K562 (cell line): Measurements from ENCODE around the gene FOXD2. TPM values are rescaled to one million over a fixed set of nuclear protein-coding genes. Genes with fewer than 3 reads are reported as not detected.
A peak's percentile ranks its signal among the peaks of the same experiment; 100 is the strongest.

Experiments
- ATAC-seq: fragments of 200-7000 bp; cut with Tn5 transposase; 3 replicates; pipeline ENCODE4 v1.9.1; 2020; ENCODE audit warnings: moderate library complexity
- Bru-seq: library from RNA; stranded (reverse); fragments of 400-500 nt; gene quantifications from one replicate; lab custom pipeline; 2021; lab: Mats Ljungman, UMichigan
- BruChase-seq, 2 experiments: library from RNA; stranded (reverse); fragments of 400-500 nt; gene quantifications; one replicate each; lab custom pipeline; 2021; lab: Mats Ljungman, UMichigan
- BruUV-seq: library from RNA; stranded (reverse); fragments of 400-500 nt; replicated peaks from 2 replicates; lab custom pipeline; 2021; lab: Mats Ljungman, UMichigan
- CTCF ChIA-PET: fragments of 300-600 bp; formaldehyde crosslinking; extraction: SDS; loops from one replicate; lab custom pipeline; 2021; ENCODE audit warnings: low intra/inter-chr PET ratio; lab: Yijun Ruan, JAX
- POLR2A ChIA-PET: fragments of 300-600, 350-650 bp; sonication (Branson Sonifier 250); formaldehyde crosslinking; extraction: SDS; loops from one replicate; lab custom pipeline; 2021; ENCODE audit warnings: antibody characterized with exemption, inconsistent platforms; lab: Yijun Ruan, JAX
- DNase-seq, 4 experiments: peaks; one replicate each; pipeline versions ENCODE4 v3.0.0 to v3.0.0-alpha.2; 2011 to 2018; ENCODE audit warnings: low spot score in 3 of 4, mixed read lengths in 3 of 4; ENCODE audit errors: extremely low read depth in 1 of 4
- FAIRE-seq: peaks from 2 replicates; lab custom pipeline; 2011; peaks lifted over from hg19 to GRCh38; lab: Jason Lieb, UNC
- H2AFZ ChIP-seq: 2 replicates; pipeline ENCODE4 v1.6.0; 2011; ENCODE audit warnings: low read depth, low read length, control low read depth, inconsistent platforms
- H3K27ac ChIP-seq: fragments of 200-600 bp; 3 replicates; pipeline ENCODE4 v1.8.0; 2011; ENCODE audit warnings: low read depth, mild to moderate bottlenecking, control low read depth, inconsistent platforms, low read length, moderate library complexity, mixed read lengths; ENCODE audit errors: extremely low read depth
- H3K27me3 ChIP-seq, 2 experiments: fragments of 300-600 bp in 1 of 2; 2 replicates in 1 of 2; 3 replicates in 1 of 2; pipeline versions ENCODE4 v1.6.0 to v1.8.0; 2011; ENCODE audit warnings: inconsistent platforms in 2 of 2, low read length in 2 of 2, mild to moderate bottlenecking in 1 of 2, mixed read lengths in 1 of 2, moderate library complexity in 1 of 2; ENCODE audit not compliant: control insufficient read depth in 2 of 2, insufficient read depth in 2 of 2
- H3K36me3 ChIP-seq: fragments of 300-600 bp; 3 replicates; pipeline ENCODE4 v1.8.0; 2011; ENCODE audit warnings: mild to moderate bottlenecking, low read length, inconsistent platforms; ENCODE audit not compliant: control insufficient read depth, insufficient read depth
- H3K4me1 ChIP-seq, 2 experiments: fragments of 200-600 bp in 1 of 2; replicated peaks in 1 of 2; 2 replicates in 1 of 2; 3 replicates in 1 of 2; pipeline versions ENCODE4 v1.5.1 to v1.8.0; 2011; ENCODE audit warnings: inconsistent platforms in 2 of 2, low read length in 2 of 2, mild to moderate bottlenecking in 1 of 2, mixed read lengths in 1 of 2, moderate library complexity in 1 of 2; ENCODE audit not compliant: control insufficient read depth in 2 of 2, insufficient read depth in 2 of 2
- H3K4me2 ChIP-seq: 2 replicates; pipeline ENCODE4 v1.6.1; 2011; ENCODE audit warnings: low read length, control low read depth, inconsistent platforms, mixed read lengths; ENCODE audit not compliant: insufficient read depth
- H3K4me3 ChIP-seq: fragments of 200-600 bp; sonication (generic), shearing (Covaris generic); 2 replicates; pipeline ENCODE4 v1.5.1; 2016; ENCODE audit warnings: control low read depth, inconsistent platforms
- H3K79me2 ChIP-seq: fragments of 200-600 bp; 3 replicates; pipeline ENCODE4 v1.8.0; 2011; ENCODE audit warnings: low read length, inconsistent platforms; ENCODE audit not compliant: control insufficient read depth, insufficient read depth
- H3K9ac ChIP-seq, 2 experiments: 2 replicates each; pipeline versions ENCODE4 v1.6.0 to v1.6.1; 2011; ENCODE audit warnings: low read depth in 2 of 2, low read length in 2 of 2, control low read depth in 1 of 2, inconsistent platforms in 1 of 2, mild to moderate bottlenecking in 1 of 2, mixed read lengths in 1 of 2; ENCODE audit not compliant: insufficient read depth in 1 of 2
- H3K9me1 ChIP-seq: one replicate; pipeline ENCODE4 v1.6.0; 2011; ENCODE audit warnings: inconsistent platforms, mild to moderate bottlenecking, low read length, moderate library complexity; ENCODE audit not compliant: control insufficient read depth, insufficient read depth
- H3K9me3 ChIP-seq: replicated peaks from 2 replicates; pipeline ENCODE4 v1.5.1; 2011; ENCODE audit warnings: low read depth, low read length, inconsistent platforms; ENCODE audit not compliant: control insufficient read depth, insufficient read depth
- H4K20me1 ChIP-seq: replicated peaks from 2 replicates; pipeline ENCODE4 v1.6.1; 2011; ENCODE audit warnings: low read length, inconsistent platforms, mixed read lengths; ENCODE audit not compliant: control insufficient read depth, insufficient read depth
- CEBPB ChIP-seq: fragments of 450-650 bp; IDR thresholded peaks from 2 replicates; pipeline ENCODE4 v1.6.1; 2016; ENCODE audit warnings: missing genetic modification characterization, missing compliant biosample characterization
- FOXA1 ChIP-seq: fragments of 450-650 bp; IDR thresholded peaks from 2 replicates; pipeline ENCODE4 v1.6.1; 2016; ENCODE audit warnings: mild to moderate bottlenecking, borderline replicate concordance
- HNRNPUL1 ChIP-seq: fragments of 200-400 bp; formaldehyde crosslinking; IDR thresholded peaks from 2 replicates; pipeline ENCODE4 v1.6.1; 2017; ENCODE audit warnings: low read length
- MED1 ChIP-seq: sonication (generic); formaldehyde crosslinking; IDR thresholded peaks from 2 replicates; pipeline ENCODE4 v1.8.1; 2023; ENCODE audit warnings: missing genetic modification reagents, borderline replicate concordance
- NFE2L1 ChIP-seq: fragments of 450-650 bp; IDR thresholded peaks from 2 replicates; pipeline ENCODE4 v1.6.1; 2016; ENCODE audit warnings: missing genetic modification characterization, low read depth, mild to moderate bottlenecking, missing compliant biosample characterization, moderate library complexity, borderline replicate concordance
- SAP30 ChIP-seq: fragments of 200-600 bp; sonication (generic); IDR thresholded peaks from 2 replicates; pipeline ENCODE4 v1.6.1; 2012; ENCODE audit warnings: borderline replicate concordance, low read depth, mild to moderate bottlenecking, moderate library complexity, low read length, control low read depth, inconsistent platforms; ENCODE audit not compliant: insufficient read depth, poor library complexity, severe bottlenecking
- SIX5 ChIP-seq, 2 experiments: IDR thresholded peaks; 2 replicates each; pipeline ENCODE4 v1.6.1; 2011; ENCODE audit warnings: low read length in 2 of 2, borderline replicate concordance in 1 of 2, low read depth in 1 of 2, mild to moderate bottlenecking in 1 of 2, moderate library complexity in 1 of 2; ENCODE audit not compliant: insufficient read depth in 1 of 2
- TGIF2 ChIP-seq: sonication (generic); formaldehyde crosslinking; IDR thresholded peaks from 2 replicates; pipeline ENCODE4 v1.8.1; 2022; ENCODE audit warnings: mild to moderate bottlenecking, missing genetic modification reagents, moderate library complexity
- ZBTB8A ChIP-seq: fragments of 450-650 bp; IDR thresholded peaks from 2 replicates; pipeline ENCODE4 v1.6.1; 2018; ENCODE audit warnings: mild to moderate bottlenecking, moderate library complexity; ENCODE audit not compliant: partially characterized antibody
- ZNF780A ChIP-seq: fragments of 250-450 bp; sonication (Bioruptor Pico); IDR thresholded peaks from 2 replicates; pipeline ENCODE4 v1.5.0; 2021; ENCODE audit warnings: mild to moderate bottlenecking
- WGBS: fragments of 100-300 bp; shearing (Covaris generic); methylation state at CpG from one replicate; pipeline ENCODE4 v1.1.6; 2016; ENCODE audit warnings: low coverage, mixed read lengths; ENCODE audit not compliant: insufficient coverage; ENCODE audit errors: missing lambda C conversion rate; 5-methylcytosine and 5-hydroxymethylcytosine counted together
- in situ Hi-C: fragments of 300-500 bp; cut with MboI; formaldehyde crosslinking; loops from 4 replicates; pipeline ENCODE4 v1.15.0; 2018; ENCODE audit warnings: inconsistent platforms, mixed read lengths
- intact Hi-C: fragments of 100-400 bp; cut with micrococcal nuclease; formaldehyde crosslinking; loops from 2 replicates; pipeline ENCODE4 v1.14.2; 2022
- long read RNA-seq, 3 experiments: library from polyadenylated mRNA in 2 of 3; library from RNA in 1 of 3; unstranded in 2 of 3; stranded (forward) in 1 of 3; transcript quantifications; one replicate each; pipeline ENCODE4 v2.0.0, GENCODE V29; 2019 to 2022
- polyA minus RNA-seq, 3 experiments: library from RNA; depleted of rRNA, polyadenylated mRNA; stranded (reverse); fragments of >200 nt; gene quantifications; 2 replicates each; pipeline ENCODE4 v1.2.3, GENCODE V29; 2011
- polyA plus RNA-seq, 8 experiments: library from polyadenylated mRNA; depleted of rRNA in 4 of 8; stranded (reverse) in 5 of 8; unstranded in 3 of 8; fragments of >200 nt; fragmentation: Nextera tagmentation in 2 of 8; fragmentation: Illumina TruSeq in 1 of 8; extraction: Ambion mirVana in 2 of 8; extraction: Trizol in 1 of 8; gene quantifications; 2 replicates each; pipeline versions ENCODE4 v1.2.1 to v1.2.3, GENCODE V29; 2011 to 2014; ENCODE audit warnings: inconsistent platforms in 1 of 8, missing spikeins in 1 of 8
- total RNA-seq, 7 experiments: library from RNA; depleted of rRNA in 6 of 7; stranded (reverse); fragments of >200 nt in 6 of 7; fragmentation: Illumina TruSeq in 2 of 7; extraction: Trizol in 2 of 7; gene quantifications; 2 replicates each; pipeline versions ENCODE4 v1.2.1 to v1.2.3, GENCODE V29; 2011 to 2021; ENCODE audit warnings: low replicate concordance in 1 of 7
- TF ChIP-seq, protein P1 (sequence below), 2 experiments: fragments of 200-800 bp in 1 of 2; sonication (Bioruptor generic) in 1 of 2; sonication (generic) in 1 of 2; formaldehyde crosslinking in 1 of 2; IDR thresholded peaks in 1 of 2; conservative IDR thresholded peaks in 1 of 2; 2 replicates each; pipeline versions ENCODE4 v1.5.0 to v1.6.1; 2016 to 2020; ENCODE audit warnings: missing compliant biosample characterization in 1 of 2, missing genetic modification characterization in 1 of 2, missing genetic modification reagents in 1 of 2

Gene FOXD2
- 0.46 and 0.93 TPM in 2 replicates for total RNA-seq (2011; cell fraction: chromatin; rRNA removed; ENCODE audit: low replicate concordance)
- 1.2 TPM in 2 replicates for total RNA-seq (2011; cell fraction: nucleolus; rRNA removed)
- total RNA-seq (2011; cell fraction: nucleoplasm; rRNA removed): 0.66 and 0.84 TPM in 2 replicates
- 1.2 TPM in 2 replicates for total RNA-seq (2014; rRNA removed)
- 0.22 and 0.26 TPM in 2 replicates for total RNA-seq (2014; rRNA removed; fragmentation: Illumina TruSeq; extraction: Trizol)
- 0.26 and 0.33 TPM in 2 replicates for total RNA-seq (2015; rRNA removed; fragmentation: Illumina TruSeq; extraction: Trizol)
- total RNA-seq (2021): 0.86 and 1.2 TPM in 2 replicates
- polyA plus RNA-seq (2011; rRNA removed): 0.15 and 0.27 TPM in 2 replicates
- 0.19 and 0.52 TPM in 2 replicates for polyA plus RNA-seq (2011; cell fraction: cytosol; rRNA removed)
- 0.79 and 1.2 TPM in 2 replicates for polyA plus RNA-seq (2011; cell fraction: nucleus; rRNA removed)
- polyA plus RNA-seq (2012): 1.7 and 2.8 TPM in 2 replicates
- 0.19 and 0.22 TPM in 2 replicates for polyA plus RNA-seq (2014; fragmentation: Illumina TruSeq; extraction: Trizol)
- under 1 TPM; 0.06 to 0.07 TPM for polyA plus RNA-seq (2014; fragmentation: Nextera tagmentation; extraction: Ambion mirVana)
- polyA plus RNA-seq (2014; rRNA removed): 0.46 and 0.53 TPM in 2 replicates
- polyA minus RNA-seq (2011; rRNA and poly(A)+ RNA removed): 0.12 and 0.14 TPM in 2 replicates
- polyA minus RNA-seq (2011; cell fraction: cytosol; rRNA and poly(A)+ RNA removed): 0.29 and 0.64 TPM in 2 replicates
- polyA minus RNA-seq (2011; cell fraction: nucleus; rRNA and poly(A)+ RNA removed): 0.67 and 1.00 TPM in 2 replicates
- percentile 41 among the genes with signal in this experiment for Bru-seq, nascent RNA
- BruChase-seq, experiment 1, labeled RNA remaining after a 2-hour chase: percentile 35 among the genes with signal in this experiment
- percentile 33 among the genes with signal in this experiment for BruChase-seq, experiment 2, labeled RNA remaining after a 6-hour chase
- long read RNA-seq, experiment 1, full-length matches to known transcripts: 17 of 17 reads
- long read RNA-seq, experiment 1, partial matches to known transcripts: 0 of 17 reads
- long read RNA-seq, experiment 1, other reads (novel, unspliced or antisense): 0 of 17 reads
- long read RNA-seq, experiment 2: 0 reads
- long read RNA-seq, experiment 3, partial matches to known transcripts: 0 of 1 reads
- long read RNA-seq, experiment 3, other reads (novel, unspliced or antisense): 1 of 1 reads

DNA sequence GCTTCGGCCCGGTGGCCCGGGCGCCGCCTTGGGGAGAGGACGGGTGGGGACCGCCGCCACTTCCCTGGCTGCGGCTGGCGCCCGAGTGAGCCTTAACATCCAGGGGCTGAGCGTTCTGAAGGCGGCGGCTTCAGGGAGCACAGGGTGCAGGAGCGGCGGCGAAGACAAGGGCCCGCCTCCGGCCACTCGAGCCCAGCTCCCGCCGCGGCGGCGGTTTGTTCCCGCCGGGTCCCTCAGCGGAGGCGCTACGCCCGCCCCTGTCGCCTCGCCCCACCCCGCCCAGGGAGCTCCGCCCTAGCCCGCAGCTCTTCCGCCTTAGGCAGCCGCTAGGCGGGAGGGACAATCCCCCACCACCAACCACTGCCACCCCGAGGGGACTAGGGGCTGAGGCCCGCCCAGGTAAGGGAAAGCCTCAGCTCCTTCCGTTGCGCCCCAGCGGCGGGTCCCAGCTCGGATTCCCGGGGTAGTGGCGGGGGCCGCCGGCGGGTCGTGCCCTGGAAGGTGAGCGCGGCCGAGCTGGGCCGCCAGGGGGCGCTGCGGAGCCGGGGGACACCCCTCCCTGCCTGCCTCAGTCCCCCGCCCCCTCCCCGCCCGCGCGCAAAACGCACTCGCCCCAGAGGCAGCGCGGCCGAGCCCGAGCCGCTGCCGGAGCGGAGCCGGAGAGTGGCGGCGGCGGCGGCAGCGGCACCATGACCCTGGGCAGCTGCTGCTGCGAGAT lies at the start of gene FOXD2:
Gene FOXD2 (plus strand): TSS at position 598 of the 718 bp plus-strand sequence. CDS start 92 bp downstream, at position 690.
- POLR2A ChIA-PET: interaction anchor here (0.6 to 1.7 kb wide), 6 partner anchors 26 to 316 kb away, joined by 3 to 5 read pairs (median 3); partner anchors contain the start of gene PDZK1IP1
- intact Hi-C loops: loop anchor here (2.0 to 10.0 kb wide), 6 partner anchors 49 to 290 kb away; partner anchors contain the start of gene CMPK1
- no peak for TF ChIP-seq FOXA1
- peak; percentile 79 for TF ChIP-seq SAP30
- TF ChIP-seq TGIF2 (CRISPR knock-in tag): 0 out of 2 replicates have a peak, but pooled peaks have one; percentile 48
- TF ChIP-seq HNRNPUL1: no peak
- no peak for TF ChIP-seq ZBTB8A
- no peak for TF ChIP-seq MED1 (CRISPR knock-in tag)
- no peak for TF ChIP-seq SIX5 (IDR thresholded peaks at IDR 0.05; ENCODE audit: borderline replicate concordance in 1 of 2, insufficient read depth in 1 of 2, low read depth in 1 of 2, low read length in 2 of 2)
- TF ChIP-seq ZNF780A (CRISPR knock-in tag): no peak
- no peak for TF ChIP-seq CEBPB (tag)
- no peak for TF ChIP-seq NFE2L1 (tag)
- TF ChIP-seq, protein P1, sequence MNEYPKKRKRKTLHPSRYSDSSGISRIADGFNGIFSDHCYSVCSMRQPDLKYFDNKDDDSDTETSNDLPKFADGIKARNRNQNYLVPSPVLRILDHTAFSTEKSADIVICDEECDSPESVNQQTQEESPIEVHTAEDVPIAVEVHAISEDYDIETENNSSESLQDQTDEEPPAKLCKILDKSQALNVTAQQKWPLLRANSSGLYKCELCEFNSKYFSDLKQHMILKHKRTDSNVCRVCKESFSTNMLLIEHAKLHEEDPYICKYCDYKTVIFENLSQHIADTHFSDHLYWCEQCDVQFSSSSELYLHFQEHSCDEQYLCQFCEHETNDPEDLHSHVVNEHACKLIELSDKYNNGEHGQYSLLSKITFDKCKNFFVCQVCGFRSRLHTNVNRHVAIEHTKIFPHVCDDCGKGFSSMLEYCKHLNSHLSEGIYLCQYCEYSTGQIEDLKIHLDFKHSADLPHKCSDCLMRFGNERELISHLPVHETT (CRISPR knock-in tag; conservative IDR thresholded peaks at IDR 0.05 in 1 of 2, IDR thresholded peaks at IDR 0.05 in 1 of 2): peak in 1 of 2 experiments; percentile 79; a peak in 2 of 4 replicates

More for the DNA sequence above, at the start of gene FOXD2:
- Histone ChIP-seq H3K9ac (peak within 1 kb of the TSS; percentile 72 to 99), H4K20me1 (peaks cover 13% of the 10 kb centered on the region; the same call in 1 of the 2 replicates), H3K27me3 (peaks cover 21 to 24% of the 10 kb centered on the region in 2 experiments; a peak in 4 of 5 replicates), H3K4me1 (peaks cover 3 to 53% of the 10 kb centered on the region in 2 experiments; a peak in 4 of 5 replicates), H3K4me2 (peak within 1 kb of the TSS; percentile 91), H3K27ac (peak within 1 kb of the TSS; percentile 90), H3K9me1 (no peaks in the 10 kb centered on the region), H3K4me3 (peak within 1 kb of the TSS; percentile 70), H2AFZ (peak within 1 kb of the TSS; percentile 98), H3K9me3 (no peaks in the 10 kb centered on the region), H3K36me3 (peaks cover 4% of the 10 kb centered on the region; the same call in 2 of the 3 replicates), H3K79me2 (0 out of 3 replicates have a peak, but pooled peaks cover 7% of the 10 kb centered on the region)
- no TSS peak for BruUV-seq
- 1% methylated on average over 48 of the region's 80 CpGs for WGBS
- peak; percentile 56 for FAIRE-seq
- peak; percentile 93 for ATAC-seq
- DNase-seq: peak; percentile 95 to 98 (median 97)
- in situ Hi-C loops: no loop called here
- CTCF ChIA-PET: interaction anchor here (0.6 to 2.7 kb wide), 5 partner anchors 112 to 273 kb away, joined by 3 to 15 read pairs (median 5); no protein-coding TSS in a partner anchor
